Measurements from ENCODE around the gene RAB6B. TPM values are rescaled to one million over a fixed set of nuclear protein-coding genes. Genes with fewer than 3 reads are reported as not detected.

Gene RAB6B
- total and polyA plus RNA-seq, 2 of the 8 experiments (the other 6 are each of a cell fraction or from before 2014, with no cell fraction given) = 7.9 to 15.6 TPM

DNA sequence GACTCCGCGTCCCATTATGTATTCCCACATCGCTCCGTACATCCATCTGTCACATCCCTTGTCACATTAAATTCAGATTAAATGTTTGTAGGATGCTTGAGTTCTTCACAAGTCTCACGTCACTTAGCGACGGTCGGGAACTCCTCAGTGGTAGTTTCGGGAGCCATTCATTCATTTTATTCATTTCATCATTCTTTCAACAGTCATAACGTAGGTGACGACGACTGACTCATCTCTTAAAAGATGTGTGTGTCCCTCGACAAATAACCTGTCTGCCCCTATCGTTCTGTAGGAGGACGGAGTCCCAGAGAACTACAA lies 90.3 kb downstream of the RAB6B start:
- Histone ChIP-seq H4K20me1 (replicated peaks in 1 of 2; ENCODE audit: control insufficient read depth in 1 of 2, insufficient read depth in 2 of 2, low read length in 2 of 2) (no peaks in the 10 kb centered on the region), H3K79me1 (ENCODE audit: low read depth, low read length) (no peaks in the 10 kb centered on the region), H2BK20ac (ENCODE audit: low read length) (no peak overlapping the region), H4K5ac (ENCODE audit: insufficient read length, low read depth, low read length) (no peak overlapping the region), H3K18ac (ENCODE audit: extremely low read depth, low read length) (no peak overlapping the region), H3K23ac (ENCODE audit: insufficient read length) (no peak overlapping the region), H2BK120ac (replicated peaks; ENCODE audit: low read depth, low read length) (no peak overlapping the region), H2BK15ac (ENCODE audit: low read length) (no peak overlapping the region), H3K4me1 (replicated peaks in 1 of 4; ENCODE audit: control insufficient read depth in 3 of 4, insufficient read depth in 4 of 4, low read length in 3 of 4) (peaks cover 0 to 5% (median 1%) of the 10 kb centered on the region in 4 experiments; a peak in 3 of 7 replicates), H3K4me3 (ENCODE audit: extremely low read depth in 1 of 4, insufficient read depth in 2 of 4, low read depth in 3 of 4, low read length in 4 of 4) (peak overlapping the region; percentile 83 to 96 (median 92)), H3K4me2 (ENCODE audit: insufficient read depth in 1 of 2, low read depth in 2 of 2, low read length in 2 of 2) (peak overlapping the region; percentile 72 to 80), H3K9ac (replicated peaks in 1 of 4; ENCODE audit: extremely low read depth in 1 of 4, low read depth in 3 of 4, low read length in 3 of 4) (peak overlapping the region in 1 of 4 experiments; percentile 61; a peak in 1 of 7 replicates), H2AK5ac (ENCODE audit: low read depth, low read length) (no peak overlapping the region), H3K14ac (ENCODE audit: insufficient read length) (no peak overlapping the region), H3K27ac (ENCODE audit: low read depth, low read length) (no peak overlapping the region), H2BK5ac (ENCODE audit: low read depth, low read length) (no peak overlapping the region), H4K8ac (ENCODE audit: extremely low read depth, insufficient read depth, low read length) (no peak overlapping the region), H3K4ac (replicated peaks; ENCODE audit: insufficient read length, low read depth, low read length) (no peak overlapping the region), H3K56ac (replicated peaks; ENCODE audit: insufficient read length, low read depth, low read length) (no peak overlapping the region), H2BK12ac (ENCODE audit: low read depth, low read length) (no peak overlapping the region), H2AFZ (ENCODE audit: low read length) (peak overlapping the region; percentile 100), H3K79me2 (ENCODE audit: control insufficient read depth in 1 of 2, insufficient read depth in 2 of 2, low read length in 2 of 2) (peaks cover 0 to 14% of the 10 kb centered on the region in 2 experiments; a peak in 2 of 4 replicates), H3K27me3 (replicated peaks in 1 of 4; ENCODE audit: control insufficient read depth in 3 of 4, extremely low read depth in 1 of 4, insufficient read depth in 3 of 4, low read length in 3 of 4) (no peaks in the 10 kb centered on the region), H3K23me2 (ENCODE audit: low read depth, low read length) (no peaks in the 10 kb centered on the region; the same call in 1 of the 2 replicates), H4K91ac (replicated peaks; ENCODE audit: insufficient read length, low read length) (no peak overlapping the region), H3K9me3 (ENCODE audit: insufficient read depth in 2 of 2, low read depth in 1 of 2, low read length in 1 of 2) (no peaks in the 10 kb centered on the region), H3K36me3 (ENCODE audit: control insufficient read depth in 2 of 4, insufficient read depth in 4 of 4, low read length in 3 of 4) (peaks cover 2 to 23% (median 11%) of the 10 kb centered on the region in 4 experiments; a peak in 5 of 8 replicates)
- DNase-seq (ENCODE audit: low read depth in 1 of 2, low spot score in 2 of 2) (no peak), FAIRE-seq (no peak)
- 21% methylated on average over 15 of the region's 15 CpGs; no CpG with 5 or more reads in 1 of the 2 experiments for WGBS, 2 experiments (ENCODE audit: extremely low coverage in 1 of 2, insufficient coverage in 1 of 2, insufficient read length in 1 of 2, insufficient replicate concordance in 2 of 2, low coverage in 1 of 2, low lambda C conversion rate in 2 of 2, missing lambda C conversion rate in 1 of 2)
- ChIA-PET CTCF (ENCODE audit: partially characterized antibody) (no interaction called here), POLR2A (ENCODE audit: partially characterized antibody) (no interaction called here)
- TF ChIP-seq, protein P1, sequence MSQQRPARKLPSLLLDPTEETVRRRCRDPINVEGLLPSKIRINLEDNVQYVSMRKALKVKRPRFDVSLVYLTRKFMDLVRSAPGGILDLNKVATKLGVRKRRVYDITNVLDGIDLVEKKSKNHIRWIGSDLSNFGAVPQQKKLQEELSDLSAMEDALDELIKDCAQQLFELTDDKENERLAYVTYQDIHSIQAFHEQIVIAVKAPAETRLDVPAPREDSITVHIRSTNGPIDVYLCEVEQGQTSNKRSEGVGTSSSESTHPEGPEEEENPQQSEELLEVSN (IDR thresholded peaks at IDR 0.05) = no peak
- TF ChIP-seq KDM4A (IDR thresholded peaks at IDR 0.05; ENCODE audit: low read depth, low read length, severe bottlenecking) = peak; percentile 24

All from H1 (cell line).